OCI-LY1 (cell line): ENCODE results near the gene PBX3.

Experiments used
- H2AFZ ChIP-seq: fragments of 200-600 bp; sonication (generic), shearing (Covaris generic); 2 replicates; pipeline ENCODE4 v1.6.0; 2014; ENCODE audit warnings: antibody characterized with exemption, mild to moderate bottlenecking, low read length
- H3F3A ChIP-seq: fragments of 200-600 bp; sonication (generic), shearing (Covaris generic); 2 replicates; pipeline ENCODE4 v1.6.0; 2014; ENCODE audit warnings: mild to moderate bottlenecking, antibody characterized with exemption, low read length, moderate library complexity; ENCODE audit not compliant: insufficient read depth
- H3K27ac ChIP-seq: fragments of 200-600 bp; sonication (generic); 2 replicates; pipeline ENCODE4 v1.5.1; 2014; ENCODE audit warnings: low read length, mixed run types, mild to moderate bottlenecking, low read depth; ENCODE audit not compliant: poor library complexity, severe bottlenecking
- H3K27me3 ChIP-seq: fragments of 200-600 bp; sonication (generic); 2 replicates; pipeline ENCODE4 v1.6.0; 2014; ENCODE audit warnings: antibody characterized with exemption, mild to moderate bottlenecking, low read length, moderate library complexity; ENCODE audit not compliant: insufficient read depth
- H3K36me3 ChIP-seq: fragments of 200-600 bp; sonication (generic); 2 replicates; pipeline ENCODE4 v1.6.1; 2014; ENCODE audit warnings: mild to moderate bottlenecking, antibody characterized with exemption, low read length, moderate library complexity, mixed read lengths; ENCODE audit not compliant: insufficient read depth
- H3K4me1 ChIP-seq: fragments of 200-600 bp; sonication (generic); 2 replicates; pipeline ENCODE4 v1.5.1; 2014; ENCODE audit warnings: mild to moderate bottlenecking, low read length, moderate library complexity; ENCODE audit not compliant: insufficient read depth, severe bottlenecking
- H3K4me2 ChIP-seq: fragments of 200-600 bp; sonication (generic), shearing (Covaris generic); 2 replicates; pipeline ENCODE4 v1.6.1; 2014; ENCODE audit warnings: low read length
- H3K4me3 ChIP-seq: fragments of 200-600 bp; sonication (generic); 2 replicates; pipeline ENCODE4 v1.5.1; 2014; ENCODE audit warnings: low read length, low read depth, mild to moderate bottlenecking, mixed read lengths; ENCODE audit not compliant: poor library complexity, severe bottlenecking
- H3K79me2 ChIP-seq: fragments of 200-600 bp; shearing (Covaris generic); 2 replicates; pipeline ENCODE4 v1.6.1; 2016; ENCODE audit warnings: mixed run types, low read length, mixed read lengths; ENCODE audit not compliant: insufficient read depth
- H3K9ac ChIP-seq: fragments of 200-600 bp; sonication (generic), shearing (Covaris generic); 2 replicates; pipeline ENCODE4 v1.6.1; 2014; ENCODE audit warnings: mild to moderate bottlenecking, low read length, mixed read lengths
- H3K9me2 ChIP-seq: fragments of 200-600 bp; sonication (generic), shearing (Covaris generic); 2 replicates; pipeline ENCODE4 v1.6.1; 2014; ENCODE audit warnings: low read depth, mild to moderate bottlenecking, low read length, mixed read lengths
- H3K9me3 ChIP-seq: fragments of 200-600 bp; shearing (Covaris generic); 2 replicates; pipeline ENCODE4 v1.6.1; 2014; ENCODE audit warnings: low read length, mixed read lengths
- H4K20me1 ChIP-seq: fragments of 200-600 bp; sonication (generic), shearing (Covaris generic); 2 replicates; pipeline ENCODE4 v1.6.0; 2016; ENCODE audit warnings: mild to moderate bottlenecking, low read length; ENCODE audit not compliant: insufficient read depth
- CTCF ChIP-seq: fragments of 200-600 bp; sonication (generic), shearing (Covaris generic); IDR thresholded peaks from 2 replicates; pipeline ENCODE4 v1.5.1; 2017; ENCODE audit warnings: mild to moderate bottlenecking, antibody characterized with exemption, low read length, moderate library complexity, mixed read lengths
- EZH2 ChIP-seq: fragments of 200-600 bp; sonication (generic), shearing (Covaris generic); IDR thresholded peaks from 2 replicates; pipeline ENCODE4 v1.8.0; 2017; ENCODE audit warnings: borderline replicate concordance, mixed run types, mild to moderate bottlenecking, antibody characterized with exemption, low read length, moderate library complexity, mixed read lengths

Gene PBX3

GRCh38 chr9:126000256-126000655 is 253.1 kb downstream of the PBX3 start:
- Histone ChIP-seq H3K36me3 (no peaks in the 10 kb centered on the region), H3K27me3 (no peaks in the 10 kb centered on the region)
- TF ChIP-seq EZH2 (no peak), CTCF (no peak)

DNA sequence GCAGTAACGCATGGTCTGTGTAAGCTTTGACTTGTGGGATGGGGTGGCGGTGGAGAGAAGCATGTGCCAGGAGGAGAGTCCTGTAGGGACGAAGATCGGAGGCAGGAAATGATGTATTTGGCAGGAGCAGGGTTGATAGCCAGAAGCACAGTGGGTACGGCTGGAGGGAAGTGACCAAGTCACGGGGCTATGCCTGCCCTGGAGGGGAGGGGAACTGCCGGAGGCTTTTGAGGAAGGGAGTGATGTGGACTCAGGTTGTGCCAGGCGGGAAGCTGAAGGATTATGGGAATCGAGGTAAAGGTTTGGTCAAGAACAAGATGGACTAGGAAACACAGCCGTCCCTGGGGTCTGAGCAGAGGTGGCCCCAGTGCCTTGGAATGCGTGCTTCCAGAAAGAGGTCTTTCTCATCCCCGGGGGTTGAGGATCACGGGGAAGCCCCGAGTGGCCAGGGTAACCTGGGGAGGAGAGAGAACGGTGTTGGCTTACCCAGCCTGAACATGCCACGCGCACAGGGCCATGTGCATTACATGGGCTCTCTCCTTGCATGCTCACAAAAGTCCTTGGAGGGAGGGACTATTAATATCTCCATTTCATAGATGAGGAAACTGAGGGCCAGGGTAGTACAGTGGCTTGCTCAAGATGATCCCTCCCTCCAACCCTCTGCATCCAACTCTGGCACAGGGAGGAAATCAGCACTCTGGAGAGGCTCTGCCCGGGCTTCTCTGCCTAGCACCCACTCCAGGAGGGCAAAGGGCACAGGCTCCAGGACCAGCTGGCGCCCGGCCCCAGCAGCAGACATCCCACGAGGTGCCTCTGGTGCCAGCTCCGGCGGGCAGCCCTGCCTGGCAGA is 253.8 kb downstream of the PBX3 start:
- Histone ChIP-seq H3K79me2 (no peaks in the 10 kb centered on the region), H3K9ac (no peak overlapping the region), H3F3A (no peaks in the 10 kb centered on the region), H3K9me2 (no peaks in the 10 kb centered on the region), H4K20me1 (no peaks in the 10 kb centered on the region), H3K4me3 (no peak overlapping the region), H3K27ac (no peak overlapping the region), H3K4me2 (no peak overlapping the region), H3K36me3 (no peaks in the 10 kb centered on the region), H3K27me3 (no peaks in the 10 kb centered on the region), H2AFZ (no peak overlapping the region), H3K4me1 (no peaks in the 10 kb centered on the region), H3K9me3 (no peaks in the 10 kb centered on the region)
- TF ChIP-seq EZH2 = no peak
- TF ChIP-seq CTCF = no peak

More at GRCh38 chr9:126000256-126000655, 253.1 kb downstream of the PBX3 start:
- Histone ChIP-seq H2AFZ (no peak overlapping the region), H3F3A (no peaks in the 10 kb centered on the region), H3K27ac (no peak overlapping the region), H3K9me3 (no peaks in the 10 kb centered on the region), H3K9me2 (no peaks in the 10 kb centered on the region), H3K79me2 (no peaks in the 10 kb centered on the region), H4K20me1 (no peaks in the 10 kb centered on the region), H3K4me3 (no peak overlapping the region), H3K4me1 (no peaks in the 10 kb centered on the region), H3K9ac (no peak overlapping the region), H3K4me2 (no peak overlapping the region)

- Histone ChIP-seq H3K4me3 (no peak overlapping the region), H3K79me2 (no peaks in the 10 kb centered on the region), H2AFZ (no peak overlapping the region)
These were observed 254.5 kb downstream of the PBX3 start for GRCh38 chr9:126001581-126002225.

More at GRCh38 chr9:126001581-126002225, 254.5 kb downstream of the PBX3 start:
- no peak overlapping the region for H3K4me2 ChIP-seq
- no peak overlapping the region for H3K9ac ChIP-seq
- no peak for TF ChIP-seq CTCF
- no peak for TF ChIP-seq EZH2
- H3K27ac ChIP-seq = no peak overlapping the region
- no peaks in the 10 kb centered on the region for H3K36me3 ChIP-seq
- H3K9me2 ChIP-seq = no peaks in the 10 kb centered on the region
- no peaks in the 10 kb centered on the region for H3F3A ChIP-seq
- no peaks in the 10 kb centered on the region for H4K20me1 ChIP-seq
- no peaks in the 10 kb centered on the region for H3K9me3 ChIP-seq
- H3K27me3 ChIP-seq = no peaks in the 10 kb centered on the region
- H3K4me1 ChIP-seq = no peaks in the 10 kb centered on the region
